H54 (cell line): ENCODE data around the gene CYTH1.
"Not testable (repeated sequence)": the region's sequence is repeated elsewhere in the genome, so short reads cannot be mapped to it uniquely, and the experiment has no call there.

Experiments
- DNase-seq: peaks from one replicate; pipeline ENCODE4 v3.0.0; 2011; ENCODE audit warnings: low spot score, mixed read lengths; ENCODE audit not compliant: insufficient read length
- FAIRE-seq: peaks from 3 replicates; lab custom pipeline; 2011; peaks lifted over from hg19 to GRCh38; lab: Jason Lieb, UNC
- POLR2A ChIP-seq: IDR thresholded peaks from 2 replicates; pipeline ENCODE4 v1.6.1; 2011; ENCODE audit warnings: low read depth, mild to moderate bottlenecking, low read length

CYTH1 gene

DNA sequence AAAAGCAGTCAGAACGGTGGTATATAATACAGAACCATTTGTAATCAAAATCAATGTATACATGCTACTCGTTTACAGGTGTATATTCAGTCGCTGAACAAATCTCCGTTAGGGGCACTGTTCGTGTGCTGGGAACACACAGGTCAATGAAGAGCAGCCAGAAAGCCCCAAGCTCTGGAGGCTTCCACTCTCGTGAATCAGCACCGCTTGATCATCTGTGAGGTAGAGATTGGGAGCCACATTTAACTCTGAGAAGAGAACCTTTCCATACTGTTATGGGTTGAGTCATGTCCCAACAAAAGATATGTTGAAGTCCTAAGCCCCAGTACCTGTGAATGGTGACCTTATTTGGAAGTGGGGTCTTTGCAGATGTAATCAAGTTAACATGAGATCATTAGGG, 5.4 kb upstream of the CYTH1 start:
- TF ChIP-seq POLR2A = no peak
- no peak for FAIRE-seq
- DNase-seq = no peak

DNA sequence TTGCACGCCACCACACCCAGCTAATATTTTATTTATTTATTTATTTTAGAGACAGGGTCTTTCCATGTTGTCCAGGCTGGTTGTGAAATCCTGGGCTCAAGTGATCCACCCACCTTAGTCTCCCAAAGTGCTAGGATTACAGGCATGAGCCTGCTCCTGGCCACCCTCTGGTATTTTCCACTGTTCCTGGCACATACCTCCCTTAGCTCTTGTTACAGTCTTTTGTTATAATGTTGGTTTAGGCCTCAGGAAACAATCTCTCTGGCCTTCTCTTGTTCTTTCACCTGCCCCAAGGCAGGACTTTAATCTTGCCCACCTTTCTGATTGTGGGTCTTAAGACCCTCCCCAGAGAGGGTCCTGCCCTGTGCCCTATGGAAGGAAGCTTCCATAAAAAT, 3.6 kb upstream of the CYTH1 start:
- DNase-seq (no peak), FAIRE-seq (no peak)
- TF ChIP-seq POLR2A = no peak

DNA sequence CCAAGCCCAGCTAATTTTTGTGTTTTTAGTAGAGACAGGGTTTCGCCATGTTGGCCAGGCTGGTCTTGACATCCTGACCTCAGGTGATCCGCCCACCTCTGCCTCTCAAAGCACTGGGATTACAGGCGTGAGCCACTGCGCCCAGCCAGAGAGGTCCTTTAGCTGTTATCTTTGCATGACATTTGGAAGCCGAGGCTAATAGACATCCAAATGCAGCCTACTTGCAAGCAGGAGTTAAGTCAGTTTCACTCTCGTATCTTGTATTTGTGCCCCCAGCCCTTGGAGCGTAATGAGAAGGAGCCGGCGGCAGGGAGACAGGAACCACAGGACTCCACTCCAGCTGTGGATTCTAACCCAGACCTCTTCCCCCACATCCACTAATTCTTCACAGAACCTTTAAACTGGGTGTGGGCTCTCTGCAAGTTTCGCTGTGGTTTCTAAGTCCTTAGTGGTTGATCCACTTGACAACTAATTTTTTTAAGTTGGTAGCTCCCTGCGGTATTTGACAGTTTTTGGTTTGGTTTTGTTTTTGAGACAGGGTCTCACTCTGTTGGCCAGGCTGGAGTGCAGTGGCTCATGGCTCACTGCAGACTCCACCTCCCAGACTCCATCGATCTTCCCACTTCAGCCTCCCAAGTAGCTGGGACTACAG, 3.1 kb upstream of the CYTH1 start:
- FAIRE-seq = no peak
- no peak for TF ChIP-seq POLR2A
- DNase-seq = no peak

DNA sequence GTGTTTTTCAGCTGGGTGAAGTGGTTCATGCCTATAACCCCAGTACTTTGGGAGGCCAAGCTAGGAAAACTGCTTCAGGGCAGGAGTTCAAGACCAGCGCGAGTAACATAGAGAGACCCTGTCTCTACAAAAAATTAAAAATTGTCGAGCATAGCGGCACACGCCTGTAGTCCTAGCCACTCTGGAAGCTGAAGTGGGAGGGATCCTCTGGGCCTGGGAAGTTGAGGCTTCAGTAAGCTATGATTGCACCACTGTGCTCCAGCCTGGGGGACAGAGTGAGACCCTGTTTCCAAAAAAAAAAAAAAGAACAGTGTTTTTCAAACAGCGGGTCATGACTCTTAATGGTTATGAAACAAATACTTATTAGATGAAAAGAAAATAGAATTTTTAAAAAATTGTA, 2.3 kb upstream of the CYTH1 start:
- FAIRE-seq (no peak), DNase-seq (no peak)
- TF ChIP-seq POLR2A = no peak

DNA sequence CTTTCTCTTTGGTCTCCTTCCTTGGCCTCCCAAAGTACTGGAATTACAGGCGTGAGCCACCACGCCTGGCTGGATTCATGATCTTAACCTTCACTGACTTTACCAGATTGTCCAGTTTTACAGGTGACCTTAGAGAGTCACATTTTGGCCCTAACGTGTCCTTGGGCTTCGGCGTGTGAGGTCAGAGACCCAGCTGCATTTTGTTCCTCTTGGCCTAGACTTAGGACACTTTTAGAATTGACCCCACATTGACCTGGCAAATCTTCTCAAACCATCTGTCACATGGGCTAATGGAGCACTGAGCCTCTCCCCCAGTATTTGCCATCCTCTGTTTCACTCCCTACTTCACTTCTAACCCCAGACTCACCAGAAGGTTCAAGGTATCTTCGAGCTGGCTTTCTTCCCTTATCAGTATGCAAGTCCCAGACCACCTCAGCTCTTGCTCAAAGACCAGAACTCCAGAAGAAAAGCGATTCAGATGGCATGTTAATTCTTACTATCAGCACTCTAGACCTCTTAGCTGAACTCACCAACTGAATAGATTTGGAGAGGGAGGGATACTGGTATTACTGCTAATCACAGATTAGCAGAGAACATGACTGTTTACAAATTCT, 1.7 kb upstream of the CYTH1 start:
- FAIRE-seq = no peak
- TF ChIP-seq POLR2A = no peak
- DNase-seq = no peak

DNA sequence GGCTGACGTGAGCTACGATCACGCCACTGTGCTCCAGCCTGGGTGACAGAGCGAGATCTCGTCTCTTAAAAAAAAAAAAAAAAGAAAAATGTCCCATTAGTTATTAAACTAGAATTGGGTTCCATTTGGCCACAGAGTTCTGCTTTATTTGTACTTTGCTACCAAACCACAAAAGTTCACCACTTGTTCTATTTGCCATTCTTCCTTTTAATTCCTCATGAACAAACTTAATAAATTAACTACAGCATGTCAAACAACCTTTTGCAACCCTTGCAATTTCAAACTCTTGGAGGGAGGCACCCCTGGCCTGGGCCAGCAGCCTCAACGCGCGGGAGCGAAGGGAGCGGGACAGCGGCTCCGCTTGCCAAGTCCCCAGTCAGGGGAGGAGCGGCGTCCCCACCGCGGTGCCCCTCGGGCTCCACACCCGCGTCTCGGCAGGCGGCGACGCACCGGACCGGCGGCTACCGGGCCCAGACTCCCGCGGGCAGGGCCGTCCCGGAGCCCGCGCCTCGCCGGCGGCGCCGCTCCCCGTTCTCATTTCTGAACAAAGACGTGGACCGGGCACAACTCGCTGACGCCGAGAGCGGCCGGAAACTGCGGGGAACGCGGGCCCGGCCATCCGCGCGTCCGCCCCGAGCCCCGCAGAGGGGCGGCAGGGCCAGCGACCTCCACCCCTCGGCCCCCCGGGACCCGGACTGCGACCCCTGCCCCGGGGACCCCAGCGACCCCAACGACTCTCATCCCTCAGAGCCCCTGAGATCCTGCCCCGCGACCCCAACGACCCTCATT, 775 bp downstream of the CYTH1 start:
- peak; percentile 28; the same call in 1 of the 2 replicates for TF ChIP-seq POLR2A
- FAIRE-seq (no peak), DNase-seq (no peak)

DNA sequence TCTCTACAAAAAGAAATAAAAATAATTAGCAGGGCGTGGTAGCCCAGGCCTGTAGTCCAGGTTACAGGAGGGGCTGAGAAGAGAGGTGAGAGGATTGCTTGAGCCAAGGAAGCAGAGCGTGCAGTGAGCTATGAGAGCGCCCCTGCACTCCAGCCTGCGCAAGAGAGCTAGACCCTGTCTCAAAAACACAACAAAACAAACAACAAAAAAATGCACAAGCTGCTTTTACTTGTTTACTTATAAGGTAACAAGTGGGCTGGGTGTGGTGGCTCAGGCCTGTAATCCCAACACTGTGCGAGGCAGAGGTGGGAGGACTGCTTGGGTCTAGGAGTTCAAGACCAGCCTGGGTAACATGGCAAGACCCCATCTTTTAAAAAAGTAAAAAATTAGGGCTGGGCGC, 1.7 kb downstream of the CYTH1 start:
- TF ChIP-seq POLR2A = no peak
- FAIRE-seq = no peak
- DNase-seq = no peak

DNA sequence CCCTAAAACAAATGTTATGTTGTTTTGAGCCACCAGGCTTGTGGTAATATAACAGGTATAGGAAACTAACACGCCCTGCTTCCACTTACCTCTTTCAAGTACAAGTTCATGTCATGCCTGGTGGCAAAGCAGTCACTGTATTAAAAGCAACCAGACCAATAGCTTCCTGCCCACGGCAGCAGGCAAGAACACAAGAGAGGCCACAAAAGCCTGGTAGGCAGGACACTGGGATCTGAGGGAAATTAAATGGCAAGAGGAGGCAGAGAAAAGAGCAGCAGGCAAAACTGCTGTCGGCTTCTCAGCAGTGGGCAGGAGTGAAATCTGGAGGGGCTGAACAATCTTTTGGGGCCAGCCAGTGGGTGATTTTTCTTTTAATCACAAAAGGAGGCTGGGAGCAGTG, 2.2 kb downstream of the CYTH1 start:
- no peak for TF ChIP-seq POLR2A
- FAIRE-seq (no peak), DNase-seq (no peak)

DNA sequence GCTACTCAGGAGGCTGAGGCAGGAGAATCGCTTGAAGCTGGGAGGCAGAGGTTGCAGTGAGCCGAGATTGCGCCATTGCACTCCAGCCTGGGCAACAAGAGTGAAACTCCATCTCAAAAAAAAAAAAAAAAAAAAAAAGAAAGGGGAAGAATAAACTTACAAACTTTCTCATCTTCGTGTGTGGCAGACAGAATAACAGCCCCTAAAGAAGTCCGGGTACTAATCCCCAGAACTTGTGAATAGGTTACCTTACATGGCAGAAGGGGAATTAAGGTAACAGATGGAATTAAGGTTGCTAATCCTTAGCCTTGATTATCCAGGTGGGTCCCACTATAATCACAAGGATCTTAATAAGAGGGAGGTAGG, 2.8 kb downstream of the CYTH1 start:
- DNase-seq, FAIRE-seq: not testable (repeated sequence)

DNA sequence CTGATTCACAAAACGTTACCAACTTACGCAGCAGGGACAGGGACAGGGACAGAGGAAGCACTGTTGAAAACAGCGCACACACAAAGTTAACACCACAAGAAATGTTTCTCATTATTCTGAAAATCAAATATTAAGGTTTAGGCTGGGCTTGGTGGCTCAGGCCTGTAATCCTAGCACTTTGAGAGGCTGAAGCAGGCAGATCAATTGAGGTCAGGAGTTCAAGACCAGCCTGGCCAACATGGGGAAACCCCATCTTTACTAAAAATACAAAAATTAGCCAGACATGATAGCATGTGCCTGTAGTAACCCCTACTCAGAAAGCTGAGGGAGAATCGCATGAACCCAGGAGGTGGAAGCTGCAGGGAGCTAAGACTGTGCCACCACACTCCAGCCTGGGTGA, 4.2 kb downstream of the CYTH1 start:
- no peak for TF ChIP-seq POLR2A
- FAIRE-seq (no peak), DNase-seq (no peak)

DNA sequence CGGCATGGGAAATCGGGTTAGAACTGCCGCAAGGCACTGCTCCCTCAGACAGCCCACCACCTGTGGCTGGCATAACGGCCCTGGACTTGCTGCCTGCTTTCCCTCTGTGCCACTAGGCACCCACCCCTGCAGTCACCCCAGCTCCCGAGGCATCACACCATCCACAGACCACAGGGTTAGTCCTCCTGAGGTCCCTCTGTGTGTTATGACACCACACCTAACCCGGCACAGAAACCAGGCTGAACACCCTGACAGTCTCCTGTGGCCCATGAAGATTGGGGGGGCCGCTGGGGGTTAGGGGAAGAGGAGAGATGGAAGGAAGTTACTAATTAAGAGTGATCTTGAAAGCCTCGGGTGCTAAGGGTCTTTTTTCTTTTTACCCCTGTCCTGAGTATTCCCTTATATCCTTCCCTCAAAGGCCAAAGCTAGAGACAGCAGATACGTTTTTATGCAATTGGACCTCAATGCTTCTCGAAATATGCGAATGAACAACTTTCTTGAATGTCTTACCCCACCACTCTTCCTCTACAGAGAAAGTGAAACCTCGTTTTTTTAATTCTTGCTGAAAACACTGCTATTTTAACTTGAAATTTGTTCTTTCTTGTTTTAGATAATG, 7.0 kb downstream of the CYTH1 start:
- FAIRE-seq (no peak), DNase-seq (no peak)
- no peak for TF ChIP-seq POLR2A

DNA sequence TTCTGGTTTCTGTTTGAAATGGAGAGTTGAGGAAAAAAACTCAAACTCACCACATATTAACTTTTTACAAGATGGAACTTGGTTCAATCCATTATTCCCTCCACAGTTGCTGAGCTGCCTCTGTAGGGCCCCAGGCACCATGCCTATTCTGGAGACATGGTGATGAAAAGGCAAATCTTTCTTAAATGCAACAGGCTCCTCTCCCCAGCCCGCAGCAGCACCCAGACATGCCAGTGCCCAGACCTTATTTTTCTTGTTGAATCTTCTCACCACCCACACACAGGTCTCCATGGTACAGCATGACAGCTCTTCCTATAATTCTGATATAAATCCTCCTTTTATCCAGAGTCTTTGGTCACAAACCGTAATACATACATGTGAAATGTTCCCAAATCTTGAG, 7.6 kb downstream of the CYTH1 start:
- no peak for TF ChIP-seq POLR2A
- FAIRE-seq (no peak), DNase-seq (no peak)

DNA sequence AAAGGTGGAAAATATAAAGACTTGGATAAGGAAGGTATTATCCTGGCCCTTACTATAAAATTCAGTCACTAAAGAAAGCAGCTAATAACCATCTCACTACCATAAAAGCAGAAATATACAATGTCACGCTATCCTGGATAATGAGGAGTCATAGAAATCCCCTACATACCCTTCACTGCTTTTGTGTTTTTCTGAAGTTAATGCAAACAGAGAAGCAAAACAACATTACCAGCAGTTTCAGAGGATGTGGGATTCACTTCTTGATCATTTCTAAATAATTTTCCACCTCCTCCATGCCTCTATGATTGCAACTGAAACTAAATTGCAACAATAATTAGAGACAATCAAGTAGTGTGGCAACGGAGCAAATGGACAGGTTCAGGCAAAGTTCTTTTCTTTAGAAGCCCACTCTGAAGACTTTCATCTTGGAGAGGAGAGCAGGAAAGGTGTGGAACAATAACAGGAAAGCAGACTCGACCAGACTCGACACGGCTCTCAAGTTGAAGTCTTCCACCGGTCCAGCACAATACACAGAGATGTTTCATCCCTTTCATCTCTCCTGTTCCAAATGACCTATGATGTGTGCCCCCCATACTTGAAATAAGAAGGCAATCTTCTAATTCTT, 10.2 kb downstream of the CYTH1 start:
- no peak for FAIRE-seq
- DNase-seq = no peak
- TF ChIP-seq POLR2A = no peak
